ENCODE data around the gene CCDC78.

The CCDC78 gene

GRCh38 chr16:724188-725040 is 1.8 kb downstream of the CCDC78 start:
- Histone ChIP-seq H3K4me3 (ENCODE audit: low read depth in 1 of 2, low read length in 2 of 2) (no peak overlapping the region), H3K27me3 (ENCODE audit: control insufficient read depth in 1 of 2, insufficient read depth in 2 of 2, low read length in 2 of 2) (peaks cover 15 to 22% of the 10 kb centered on the region in 2 donors), H3K4me1 (ENCODE audit: control insufficient read depth in 1 of 2, insufficient read depth in 2 of 2, low read length in 2 of 2) (peaks cover 8 to 35% of the 10 kb centered on the region in 2 donors), H3K36me3 (ENCODE audit: control insufficient read depth in 1 of 2, insufficient read depth in 2 of 2, low read length in 2 of 2) (no peaks in the 10 kb centered on the region), H3K9me3 (ENCODE audit: control insufficient read depth in 1 of 2, low read length in 2 of 2) (no peaks in the 10 kb centered on the region), H3K27ac (ENCODE audit: low read depth, low read length) (no peak overlapping the region), H3K9ac (ENCODE audit: low read depth in 1 of 2, low read length in 2 of 2) (no peak overlapping the region)

- Histone ChIP-seq H3K4me3 (ENCODE audit: low read depth in 1 of 2, low read length in 2 of 2) (no peak overlapping the region), H3K36me3 (ENCODE audit: control insufficient read depth in 1 of 2, insufficient read depth in 2 of 2, low read length in 2 of 2) (no peaks in the 10 kb centered on the region), H3K27me3 (ENCODE audit: control insufficient read depth in 1 of 2, insufficient read depth in 2 of 2, low read length in 2 of 2) (peaks cover 15 to 22% of the 10 kb centered on the region in 2 donors), H3K4me1 (ENCODE audit: control insufficient read depth in 1 of 2, insufficient read depth in 2 of 2, low read length in 2 of 2) (peaks cover 15 to 42% of the 10 kb centered on the region in 2 donors), H3K9ac (ENCODE audit: low read depth in 1 of 2, low read length in 2 of 2) (no peak overlapping the region), H3K27ac (ENCODE audit: low read depth, low read length) (no peak overlapping the region), H3K9me3 (ENCODE audit: control insufficient read depth in 1 of 2, low read length in 2 of 2) (no peaks in the 10 kb centered on the region)
Measured at GRCh38 chr16:723695-724094, 2.5 kb downstream of the CCDC78 start.

GRCh38 chr16:722835-723633 is 3.2 kb downstream of the CCDC78 start:
- H3K27ac ChIP-seq (ENCODE audit: low read depth, low read length) = no peak overlapping the region
- no peak overlapping the region for H3K4me3 ChIP-seq (ENCODE audit: low read depth in 1 of 2, low read length in 2 of 2)
- peaks cover 15 to 26% of the 10 kb centered on the region in 2 donors for H3K27me3 ChIP-seq (ENCODE audit: control insufficient read depth in 1 of 2, insufficient read depth in 2 of 2, low read length in 2 of 2)
- H3K9me3 ChIP-seq (ENCODE audit: control insufficient read depth in 1 of 2, low read length in 2 of 2) = no peaks in the 10 kb centered on the region
- H3K4me1 ChIP-seq (ENCODE audit: control insufficient read depth in 1 of 2, insufficient read depth in 2 of 2, low read length in 2 of 2) = peaks cover 20 to 45% of the 10 kb centered on the region in 2 donors
- H3K9ac ChIP-seq (ENCODE audit: low read depth in 1 of 2, low read length in 2 of 2) = no peak overlapping the region
- H3K36me3 ChIP-seq (ENCODE audit: control insufficient read depth in 1 of 2, insufficient read depth in 2 of 2, low read length in 2 of 2) = no peaks in the 10 kb centered on the region

- peak overlapping the region; percentile 76 to 77 for H3K4me3 ChIP-seq (ENCODE audit: low read depth in 1 of 2, low read length in 2 of 2)
- peaks cover 20 to 39% of the 10 kb centered on the region in 2 donors for H3K4me1 ChIP-seq (ENCODE audit: control insufficient read depth in 1 of 2, insufficient read depth in 2 of 2, low read length in 2 of 2)
- no peaks in the 10 kb centered on the region for H3K36me3 ChIP-seq (ENCODE audit: control insufficient read depth in 1 of 2, insufficient read depth in 2 of 2, low read length in 2 of 2)
- H3K9ac ChIP-seq (ENCODE audit: low read depth in 1 of 2, low read length in 2 of 2) = no peak overlapping the region
- no peaks in the 10 kb centered on the region for H3K9me3 ChIP-seq (ENCODE audit: control insufficient read depth in 1 of 2, low read length in 2 of 2)
- peaks cover 15 to 27% of the 10 kb centered on the region in 2 donors for H3K27me3 ChIP-seq (ENCODE audit: control insufficient read depth in 1 of 2, insufficient read depth in 2 of 2, low read length in 2 of 2)
- H3K27ac ChIP-seq (ENCODE audit: low read depth, low read length) = no peak overlapping the region
Measured at GRCh38 chr16:721765-722540, 4.3 kb downstream of the CCDC78 start.

- Histone ChIP-seq H3K27me3 (ENCODE audit: control insufficient read depth in 1 of 2, insufficient read depth in 2 of 2, low read length in 2 of 2) (peaks cover 18 to 30% of the 10 kb centered on the region in 2 donors), H3K27ac (ENCODE audit: low read depth, low read length) (peak within 1 kb of the TSS; percentile 75), H3K9ac (ENCODE audit: low read depth in 1 of 2, low read length in 2 of 2) (peak within 1 kb of the TSS; percentile 63 to 77), H3K4me1 (ENCODE audit: control insufficient read depth in 1 of 2, insufficient read depth in 2 of 2, low read length in 2 of 2) (peaks cover 24 to 39% of the 10 kb centered on the region in 2 donors), H3K4me3 (ENCODE audit: low read depth in 1 of 2, low read length in 2 of 2) (peak within 1 kb of the TSS; percentile 76 to 77), H3K36me3 (ENCODE audit: control insufficient read depth in 1 of 2, insufficient read depth in 2 of 2, low read length in 2 of 2) (no peaks in the 10 kb centered on the region), H3K9me3 (ENCODE audit: control insufficient read depth in 1 of 2, low read length in 2 of 2) (no peaks in the 10 kb centered on the region)
Measured at GRCh38 chr16:720990-721764, 5.1 kb downstream of the CCDC78 start, which contains the start of gene ANTKMT. Gene ANTKMT (plus strand): TSS chr16:721146. CDS start chr16:721275, 129 bp downstream.

- H3K27me3 ChIP-seq (ENCODE audit: control insufficient read depth in 1 of 2, insufficient read depth in 2 of 2, low read length in 2 of 2) = peaks cover 15 to 28% of the 10 kb centered on the region in 2 donors
- peak overlapping the region; percentile 76 to 77 for H3K4me3 ChIP-seq (ENCODE audit: low read depth in 1 of 2, low read length in 2 of 2)
- H3K9me3 ChIP-seq (ENCODE audit: control insufficient read depth in 1 of 2, low read length in 2 of 2) = no peaks in the 10 kb centered on the region
- peak overlapping the region; percentile 75 for H3K27ac ChIP-seq (ENCODE audit: low read depth, low read length)
- no peaks in the 10 kb centered on the region for H3K36me3 ChIP-seq (ENCODE audit: control insufficient read depth in 1 of 2, insufficient read depth in 2 of 2, low read length in 2 of 2)
- H3K9ac ChIP-seq (ENCODE audit: low read depth in 1 of 2, low read length in 2 of 2) = peak overlapping the region; percentile 63 to 77
- peaks cover 27 to 41% of the 10 kb centered on the region in 2 donors for H3K4me1 ChIP-seq (ENCODE audit: control insufficient read depth in 1 of 2, insufficient read depth in 2 of 2, low read length in 2 of 2)
Measured at GRCh38 chr16:720447-720989, 5.7 kb downstream of the CCDC78 start.

GRCh38 chr16:719815-720446 is 6.3 kb downstream of the CCDC78 start:
- peak overlapping the region; percentile 63 to 77 for H3K9ac ChIP-seq (ENCODE audit: low read depth in 1 of 2, low read length in 2 of 2)
- peaks cover 27 to 41% of the 10 kb centered on the region in 2 donors for H3K4me1 ChIP-seq (ENCODE audit: control insufficient read depth in 1 of 2, insufficient read depth in 2 of 2, low read length in 2 of 2)
- no peak overlapping the region for H3K27ac ChIP-seq (ENCODE audit: low read depth, low read length)
- H3K4me3 ChIP-seq (ENCODE audit: low read depth in 1 of 2, low read length in 2 of 2) = peak overlapping the region; percentile 76 to 77
- peaks cover 12 to 22% of the 10 kb centered on the region in 2 donors for H3K27me3 ChIP-seq (ENCODE audit: control insufficient read depth in 1 of 2, insufficient read depth in 2 of 2, low read length in 2 of 2)
- no peaks in the 10 kb centered on the region for H3K36me3 ChIP-seq (ENCODE audit: control insufficient read depth in 1 of 2, insufficient read depth in 2 of 2, low read length in 2 of 2)
- H3K9me3 ChIP-seq (ENCODE audit: control insufficient read depth in 1 of 2, low read length in 2 of 2) = no peaks in the 10 kb centered on the region

- H3K4me3 ChIP-seq (ENCODE audit: low read depth in 1 of 2, low read length in 2 of 2) = peak overlapping the region; percentile 7 to 25
- no peaks in the 10 kb centered on the region for H3K36me3 ChIP-seq (ENCODE audit: control insufficient read depth in 1 of 2, insufficient read depth in 2 of 2, low read length in 2 of 2)
- no peak overlapping the region for H3K9ac ChIP-seq (ENCODE audit: low read depth in 1 of 2, low read length in 2 of 2)
- no peak overlapping the region for H3K27ac ChIP-seq (ENCODE audit: low read depth, low read length)
- no peaks in the 10 kb centered on the region for H3K9me3 ChIP-seq (ENCODE audit: control insufficient read depth in 1 of 2, low read length in 2 of 2)
- peaks cover 12 to 24% of the 10 kb centered on the region in 2 donors for H3K27me3 ChIP-seq (ENCODE audit: control insufficient read depth in 1 of 2, insufficient read depth in 2 of 2, low read length in 2 of 2)
- H3K4me1 ChIP-seq (ENCODE audit: control insufficient read depth in 1 of 2, insufficient read depth in 2 of 2, low read length in 2 of 2) = peaks cover 27 to 45% of the 10 kb centered on the region in 2 donors
Measured at GRCh38 chr16:718922-719321, 7.3 kb downstream of the CCDC78 start.
